Activated CD4-positive, alpha-beta T cell treated with anti-CD3 and anti-CD28 coated beads, Interleukin-2, amount 50 U/mL, for 48 hours (primary cell): ENCODE results near the gene ARHGEF28.

Experiments used
- DNase-seq, 2 experiments: peaks; one replicate each; pipeline ENCODE4 v3.0.0-alpha.2; 2020

Gene ARHGEF28

GRCh38 chr5:73947906-73948640 lies 322.1 kb downstream of the ARHGEF28 start:
- DNase-seq = no peak

- DNase-seq = no peak
These were observed 322.7 kb downstream of the ARHGEF28 start for GRCh38 chr5:73948720-73949119.

- DNase-seq = no peak
These were observed 324.5 kb downstream of the ARHGEF28 start for GRCh38 chr5:73950441-73950873.

- DNase-seq = no peak
These were observed 325.0 kb downstream of the ARHGEF28 start for GRCh38 chr5:73950912-73951430.

GRCh38 chr5:73952872-73953271 lies 326.9 kb downstream of the ARHGEF28 start:
- DNase-seq = no peak

GRCh38 chr5:73954381-73954780 lies 328.4 kb downstream of the ARHGEF28 start:
- no peak for DNase-seq

- no peak for DNase-seq
These were observed 329.4 kb downstream of the ARHGEF28 start for GRCh38 chr5:73955271-73955846.

GRCh38 chr5:73957397-73958001 lies 331.5 kb downstream of the ARHGEF28 start:
- no peak for DNase-seq

- DNase-seq = no peak
These were observed 332.0 kb downstream of the ARHGEF28 start for GRCh38 chr5:73958037-73958436.

- DNase-seq = no peak
These were observed 334.0 kb downstream of the ARHGEF28 start for GRCh38 chr5:73960023-73960422.

GRCh38 chr5:73960426-73960825 lies 334.4 kb downstream of the ARHGEF28 start:
- DNase-seq = no peak

GRCh38 chr5:73962801-73963425 lies 336.9 kb downstream of the ARHGEF28 start:
- no peak for DNase-seq

GRCh38 chr5:73964352-73964865 lies 338.4 kb downstream of the ARHGEF28 start:
- DNase-seq = no peak

GRCh38 chr5:73966451-73966850 lies 340.5 kb downstream of the ARHGEF28 start:
- no peak for DNase-seq

GRCh38 chr5:73967347-73967746 lies 341.4 kb downstream of the ARHGEF28 start:
- DNase-seq = no peak

GRCh38 chr5:73968246-73968645 lies 342.2 kb downstream of the ARHGEF28 start:
- DNase-seq = no peak

GRCh38 chr5:73968729-73969128 lies 342.7 kb downstream of the ARHGEF28 start:
- no peak for DNase-seq

- DNase-seq = no peak
These were observed 343.4 kb downstream of the ARHGEF28 start for GRCh38 chr5:73969195-73970036.

- DNase-seq = no peak
These were observed 345.3 kb downstream of the ARHGEF28 start for GRCh38 chr5:73971326-73971725.

- no peak for DNase-seq
These were observed 347.1 kb downstream of the ARHGEF28 start for GRCh38 chr5:73973135-73973534.

- no peak for DNase-seq
These were observed 348.9 kb downstream of the ARHGEF28 start for GRCh38 chr5:73974871-73975360.

- no peak for DNase-seq
These were observed 349.8 kb downstream of the ARHGEF28 start for GRCh38 chr5:73975845-73976244.
